Measurements from ENCODE around the gene KLHL26.

The KLHL26 gene

GRCh38 chr19:18612772-18613588 is 23.8 kb upstream of the KLHL26 start, which contains the start of gene TMEM59L:
TMEM59L (plus strand) TSS chr19:18612870; CDS start chr19:18612959, 89 bp downstream.
- DNase-seq (ENCODE audit: low read depth in 2 of 2), result no peak

DNA sequence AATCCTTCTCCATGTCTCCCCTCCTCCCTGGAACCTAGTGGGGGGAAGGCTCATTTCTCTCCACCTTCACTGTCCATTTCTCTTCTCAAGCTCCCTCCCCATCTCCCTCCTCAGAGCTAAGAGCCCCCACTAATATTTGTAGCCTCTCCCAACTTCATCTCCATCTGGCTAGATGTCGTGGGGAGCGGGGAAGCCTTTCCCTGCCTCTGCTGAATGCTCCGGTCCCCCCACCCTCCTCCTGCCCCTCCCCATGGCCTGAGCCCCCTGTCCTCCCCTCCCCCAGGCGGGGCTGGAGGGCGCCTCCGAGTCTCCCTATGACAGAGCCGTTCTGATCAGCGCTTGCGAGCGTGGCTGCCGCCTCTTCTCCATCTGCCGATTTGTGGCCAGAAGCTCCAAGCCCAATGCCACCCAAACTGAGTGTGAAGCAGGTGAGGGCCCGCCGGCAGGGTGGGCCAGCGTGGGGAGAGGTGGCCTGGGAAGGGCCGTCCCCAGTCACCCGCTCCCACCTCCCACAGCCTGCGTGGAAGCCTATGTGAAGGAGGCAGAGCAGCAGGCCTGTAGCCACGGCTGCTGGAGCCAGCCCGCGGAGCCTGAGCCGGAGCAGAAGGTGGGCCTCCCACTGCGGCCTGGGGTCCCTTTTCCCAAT is 23.1 kb upstream of the KLHL26 start:
- DNase-seq (ENCODE audit: low read depth in 2 of 2), result no peak

GRCh38 chr19:18616023-18616422 is 20.8 kb upstream of the KLHL26 start:
- no peak for DNase-seq (ENCODE audit: low read depth in 2 of 2)

- no peak for DNase-seq (ENCODE audit: low read depth in 2 of 2)
Observed at GRCh38 chr19:18617562-18617961, 19.3 kb upstream of the KLHL26 start.

DNA sequence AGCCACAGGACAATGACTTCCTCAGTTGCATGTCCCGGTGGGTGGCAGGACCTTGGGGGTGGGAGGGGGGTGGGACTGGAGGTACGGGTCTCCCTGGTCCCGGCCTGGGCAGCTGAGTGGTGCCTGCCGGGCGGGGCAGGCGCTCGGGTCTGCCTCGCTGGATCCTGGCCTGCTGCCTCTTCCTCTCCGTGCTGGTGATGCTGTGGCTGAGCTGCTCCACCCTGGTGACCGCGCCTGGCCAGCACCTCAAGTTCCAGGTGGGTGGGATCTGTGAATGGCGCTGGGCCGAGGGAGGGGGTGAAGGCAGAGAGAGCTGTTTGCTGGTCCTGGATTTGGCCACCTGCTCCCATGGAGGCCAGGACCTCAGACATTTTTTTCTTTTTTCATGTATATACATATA is 18.6 kb upstream of the KLHL26 start:
- no peak for DNase-seq (ENCODE audit: low read depth in 2 of 2)

DNA sequence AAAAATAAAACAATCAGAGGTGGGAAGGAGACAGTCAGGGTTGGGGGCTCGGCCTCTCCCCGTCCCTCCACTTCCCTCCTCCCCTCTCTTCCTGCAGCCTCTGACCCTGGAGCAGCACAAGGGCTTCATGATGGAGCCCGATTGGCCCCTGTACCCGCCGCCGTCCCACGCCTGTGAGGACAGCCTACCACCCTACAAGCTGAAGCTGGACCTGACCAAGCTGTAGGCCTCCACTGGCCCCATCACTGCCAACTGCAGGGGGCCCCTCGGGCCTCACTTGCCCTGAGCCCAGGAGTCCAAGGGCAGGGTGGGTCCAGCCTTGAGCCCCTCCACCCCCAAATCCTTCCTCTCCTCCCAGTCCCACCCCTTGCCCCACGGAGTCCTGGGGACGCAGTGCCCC is 16.5 kb upstream of the KLHL26 start:
- no peak for DNase-seq (ENCODE audit: low read depth in 2 of 2)

DNA sequence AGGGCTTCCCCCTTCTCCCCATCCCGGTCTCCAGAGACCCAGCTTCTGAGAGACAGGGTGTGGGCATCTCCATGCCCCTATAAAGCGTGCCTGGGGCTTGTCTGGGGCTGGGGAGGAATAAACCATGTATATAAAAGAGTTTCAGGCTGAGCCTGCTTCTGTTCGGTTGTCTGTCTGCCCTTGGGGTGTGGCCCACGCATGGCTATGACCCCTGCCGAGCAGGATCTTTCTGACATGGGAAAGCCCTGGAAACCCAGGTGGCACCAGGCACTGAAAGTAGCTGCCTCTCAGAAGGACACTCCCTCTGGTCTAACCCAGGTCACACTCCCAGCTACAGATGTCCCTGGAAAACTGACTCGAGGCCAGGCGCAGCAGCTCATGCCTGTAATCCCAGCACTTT is 15.9 kb upstream of the KLHL26 start:
- no peak for DNase-seq (ENCODE audit: low read depth in 2 of 2)

GRCh38 chr19:18626906-18627305 is 9.9 kb upstream of the KLHL26 start:
- no peak for DNase-seq (ENCODE audit: low read depth in 2 of 2)

- no peak for DNase-seq (ENCODE audit: low read depth in 2 of 2)
Observed at GRCh38 chr19:18629166-18630088, 7.4 kb upstream of the KLHL26 start.

- DNase-seq (ENCODE audit: low read depth in 2 of 2), result no peak
Observed at GRCh38 chr19:18633321-18633720, 3.5 kb upstream of the KLHL26 start.

DNA sequence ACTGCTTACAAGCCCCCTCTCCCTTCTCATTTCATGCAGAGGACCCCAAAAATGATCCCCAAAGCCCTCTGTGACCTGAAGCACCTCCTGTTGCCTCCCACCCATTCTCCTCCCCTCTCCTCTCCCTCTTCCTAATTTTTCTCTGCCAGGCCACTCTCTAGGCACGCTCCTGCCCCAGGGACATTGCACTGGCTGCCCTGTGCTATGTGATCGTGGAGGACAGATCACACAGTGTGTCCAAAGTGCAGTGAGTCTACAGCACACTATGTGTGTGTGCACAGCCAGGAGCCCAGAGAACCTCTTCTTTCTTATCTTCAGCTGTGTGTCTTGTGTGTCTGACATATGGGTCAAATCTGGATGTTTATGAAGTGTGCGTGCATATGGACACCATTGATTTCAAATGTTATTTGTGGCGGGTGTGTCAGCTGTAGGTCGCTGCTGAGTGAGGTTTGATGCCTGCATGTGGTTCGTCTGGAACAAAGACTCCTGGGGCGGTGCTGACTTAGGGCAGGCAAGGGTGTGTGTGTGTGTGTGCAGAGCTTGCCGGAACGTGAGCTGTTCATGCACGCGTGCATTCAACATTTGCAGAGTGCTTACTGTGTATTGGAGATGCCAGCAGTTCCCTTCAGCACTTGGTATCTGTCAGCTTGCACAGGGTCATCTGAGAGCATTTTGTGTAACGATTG is 2.1 kb upstream of the KLHL26 start:
- no peak for DNase-seq (ENCODE audit: low read depth in 2 of 2)

- no peak for DNase-seq (ENCODE audit: low read depth in 2 of 2)
Observed at GRCh38 chr19:18635831-18636182, 1.0 kb upstream of the KLHL26 start.

- peak; percentile 88 to 90 for DNase-seq (ENCODE audit: low read depth in 2 of 2)
Observed at GRCh38 chr19:18636183-18636968, 452 bp upstream of the KLHL26 start.

DNA sequence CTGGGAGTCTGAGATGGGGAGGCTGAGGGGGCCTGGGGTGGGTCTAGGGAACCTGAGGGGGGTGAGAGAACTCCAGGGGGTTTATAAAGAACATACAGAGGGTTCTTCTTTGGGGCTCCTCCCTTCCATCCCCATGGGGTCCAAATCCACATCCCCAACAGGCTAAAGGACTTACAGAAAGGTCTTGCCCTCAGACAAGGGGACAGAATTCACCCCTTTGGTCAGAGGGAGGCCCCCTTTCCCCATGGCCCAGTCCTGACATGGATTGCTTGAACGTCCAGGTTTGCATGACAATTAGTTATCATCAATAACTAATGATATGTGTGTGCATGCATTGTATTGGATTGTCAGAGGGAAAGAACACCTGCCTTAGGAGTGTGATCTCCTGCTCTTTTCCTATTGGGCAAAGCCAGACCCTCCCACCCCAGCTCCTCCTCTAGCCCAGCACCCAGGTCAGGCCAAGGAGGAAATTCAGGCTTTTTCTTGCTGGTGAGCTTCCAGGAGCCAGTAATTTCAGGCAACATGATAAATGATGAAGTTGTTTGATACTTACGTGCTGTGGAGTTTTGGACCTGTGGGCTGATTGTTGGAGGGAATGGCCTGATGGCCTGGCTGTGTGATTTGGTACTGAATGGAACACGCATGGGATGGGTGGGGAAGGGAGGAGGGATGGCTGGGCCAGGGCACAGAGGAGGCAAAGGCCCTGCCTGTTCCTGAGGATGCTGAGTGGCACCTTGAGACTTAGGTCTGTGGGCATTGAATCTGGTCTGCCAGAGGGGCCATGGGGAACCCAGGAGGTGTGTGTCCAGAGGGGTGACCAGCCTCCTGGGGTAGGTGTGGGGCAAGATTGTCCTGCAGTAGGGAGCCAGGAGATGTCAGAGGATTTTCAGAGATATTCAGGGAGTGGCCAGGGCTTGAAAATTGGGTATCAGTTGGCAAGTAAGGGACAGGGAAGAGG is 1.1 kb downstream of the KLHL26 start:
- DNase-seq (ENCODE audit: low read depth in 2 of 2), result no peak

- no peak for DNase-seq (ENCODE audit: low read depth in 2 of 2)
Observed at GRCh38 chr19:18639706-18640243, 2.9 kb downstream of the KLHL26 start.

DNA sequence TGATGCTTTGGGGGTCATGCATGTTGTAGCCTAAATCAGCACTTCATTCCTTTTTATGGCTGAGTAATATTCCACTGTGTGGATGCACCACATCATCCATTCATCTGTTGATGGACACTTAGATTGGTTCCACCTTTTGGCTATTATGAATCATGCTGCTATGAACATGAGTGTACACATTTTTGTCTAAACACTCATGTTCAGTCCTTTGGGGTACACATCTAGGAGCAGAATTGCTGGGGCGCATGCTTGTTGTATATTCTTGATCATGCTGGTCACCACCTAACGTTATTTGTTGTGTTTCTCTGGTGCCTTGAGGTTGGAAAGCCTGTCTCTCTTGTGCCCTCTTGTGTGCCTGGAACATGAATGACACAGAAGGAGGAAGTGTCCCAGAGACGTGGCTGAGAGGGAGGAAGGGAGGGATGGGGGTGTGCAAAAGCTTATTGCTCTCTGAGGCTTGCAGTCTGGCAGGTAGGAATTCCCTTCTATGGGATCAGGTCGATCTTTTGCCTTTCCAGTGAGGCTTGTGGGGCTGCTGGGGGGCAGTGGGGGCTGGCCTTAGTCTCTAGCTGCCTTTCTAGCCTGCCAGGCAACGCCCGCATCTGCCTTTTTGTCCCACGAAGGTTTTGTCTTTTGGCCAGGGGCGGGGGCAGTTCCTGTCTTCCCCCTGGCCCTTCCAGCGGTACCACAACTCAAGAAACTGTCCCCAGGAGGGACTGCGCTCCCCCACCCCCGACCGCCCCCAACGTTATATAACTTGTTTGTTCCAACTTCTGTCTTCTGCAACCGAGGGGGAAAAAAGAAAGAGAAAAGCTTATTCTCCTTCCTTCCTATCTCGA is 7.6 kb downstream of the KLHL26 start:
- DNase-seq (ENCODE audit: low read depth in 2 of 2), result no peak

GRCh38 chr19:18645035-18645511 is 8.2 kb downstream of the KLHL26 start:
- DNase-seq (ENCODE audit: low read depth in 2 of 2), result no peak
